ENCODE measurements around the gene IPCEF1.
"Not testable (repeated sequence)": the region's sequence is repeated elsewhere in the genome, so short reads cannot be mapped to it uniquely, and the experiment has no call there.

Gene IPCEF1

DNA sequence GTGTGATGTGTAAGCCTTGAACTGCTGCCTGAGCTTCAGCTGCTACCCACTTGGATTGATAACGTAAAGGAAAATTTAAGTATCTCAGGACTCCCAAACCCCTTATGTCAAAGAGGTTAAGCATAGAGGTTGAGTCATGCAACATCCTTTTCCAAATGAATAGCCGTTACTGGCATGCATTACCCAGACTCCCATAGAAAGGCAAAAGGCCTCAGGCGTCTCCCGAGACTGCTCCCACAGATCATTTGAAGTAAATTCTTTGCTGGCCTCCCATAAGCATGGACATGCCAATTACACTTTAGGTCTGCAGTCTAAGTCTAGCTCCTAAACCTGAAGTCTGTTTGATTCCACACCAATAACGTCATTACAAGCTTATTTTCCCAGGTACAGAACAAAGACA lies 14.7 kb downstream of the IPCEF1 start:
- H3K4me3 ChIP-seq (ENCODE audit: low read depth, low read length) = no peak overlapping the region
- no peaks in the 10 kb centered on the region for H3K9me3 ChIP-seq (ENCODE audit: severe bottlenecking)
- DNase-seq = no peak
- no peak for TF ChIP-seq CTCF (IDR thresholded peaks at IDR 0.05; ENCODE audit: low read depth, low read length)
- no peak overlapping the region for H3K27ac ChIP-seq
- no peaks in the 10 kb centered on the region for H3K27me3 ChIP-seq (ENCODE audit: insufficient read depth, low read depth, severe bottlenecking)
- H3K36me3 ChIP-seq = no peaks in the 10 kb centered on the region

DNA sequence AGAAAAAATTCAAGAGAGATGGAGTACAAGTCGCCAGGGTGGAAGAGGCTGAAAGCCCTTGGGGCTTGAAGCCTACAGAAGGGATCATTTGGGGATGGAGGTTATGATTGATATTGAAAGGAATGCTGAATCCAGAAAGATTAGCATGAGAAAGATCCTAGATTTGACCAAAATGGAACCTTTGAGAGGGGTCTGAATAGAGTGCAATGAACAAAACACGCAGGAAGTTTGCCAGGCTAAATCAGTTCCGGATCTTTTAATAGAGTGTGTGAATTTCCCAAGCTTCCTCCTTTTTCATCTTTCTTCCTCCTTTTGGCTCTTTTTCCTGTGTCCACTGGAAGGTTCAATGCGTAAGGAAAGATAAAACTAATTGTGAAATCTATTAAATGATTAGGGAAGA lies 15.3 kb downstream of the IPCEF1 start:
- Histone ChIP-seq H3K27me3 (ENCODE audit: insufficient read depth, low read depth, severe bottlenecking) (no peaks in the 10 kb centered on the region), H3K36me3 (no peaks in the 10 kb centered on the region), H3K4me3 (ENCODE audit: low read depth, low read length) (no peak overlapping the region), H3K9me3 (ENCODE audit: severe bottlenecking) (no peaks in the 10 kb centered on the region), H3K27ac (no peak overlapping the region)
- DNase-seq = no peak
- no peak for TF ChIP-seq CTCF (IDR thresholded peaks at IDR 0.05; ENCODE audit: low read depth, low read length)

DNA sequence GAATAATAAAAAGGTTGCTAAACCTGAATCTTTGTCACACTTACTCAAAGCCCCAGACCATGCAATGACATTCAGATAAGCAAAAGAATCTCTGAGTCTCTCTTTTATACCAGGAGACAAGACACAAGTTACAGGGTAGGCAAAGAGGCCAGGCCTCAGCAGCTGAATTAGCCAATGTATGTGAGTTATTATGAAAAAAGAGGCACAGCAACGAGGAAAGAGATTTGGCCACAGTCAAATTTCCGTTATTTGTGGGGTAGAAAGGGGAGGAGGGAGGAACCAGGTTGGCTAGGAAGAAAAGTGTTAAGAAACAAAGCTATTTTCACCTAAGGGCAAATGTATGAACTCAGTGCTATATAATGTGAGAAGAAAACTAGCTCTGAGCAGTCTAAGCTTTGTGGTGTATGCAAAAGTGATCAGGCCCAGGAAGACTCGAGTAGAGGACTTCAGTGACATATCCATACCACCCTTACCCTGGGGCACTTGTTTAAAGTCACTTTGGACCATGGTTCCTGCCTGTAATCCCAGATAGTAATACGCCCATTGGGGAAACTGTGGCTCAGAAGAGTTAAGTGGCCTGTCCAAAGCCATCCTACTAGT lies 19.1 kb downstream of the IPCEF1 start:
- no peak overlapping the region for H3K4me3 ChIP-seq (ENCODE audit: low read depth, low read length)
- H3K27ac ChIP-seq = no peak overlapping the region
- no peaks in the 10 kb centered on the region for H3K27me3 ChIP-seq (ENCODE audit: insufficient read depth, low read depth, severe bottlenecking)
- DNase-seq = no peak
- no peaks in the 10 kb centered on the region for H3K9me3 ChIP-seq (ENCODE audit: severe bottlenecking)
- no peaks in the 10 kb centered on the region for H3K36me3 ChIP-seq
- TF ChIP-seq CTCF (IDR thresholded peaks at IDR 0.05; ENCODE audit: low read depth, low read length) = no peak

- DNase-seq; H3K27ac ChIP-seq; H3K27me3 ChIP-seq (ENCODE audit: insufficient read depth, low read depth, severe bottlenecking); H3K36me3 ChIP-seq; H3K4me3 ChIP-seq (ENCODE audit: low read depth, low read length); H3K9me3 ChIP-seq (ENCODE audit: severe bottlenecking): not testable (repeated sequence)
Observed at GRCh38 chr6:154334147-154334546, 22.5 kb downstream of the IPCEF1 start.

- Histone ChIP-seq H3K27ac (peak overlapping the region; percentile 37; the same call in 1 of the 2 replicates), H3K9me3 (ENCODE audit: severe bottlenecking) (no peaks in the 10 kb centered on the region), H3K27me3 (ENCODE audit: insufficient read depth, low read depth, severe bottlenecking) (no peaks in the 10 kb centered on the region), H3K4me3 (ENCODE audit: low read depth, low read length) (no peak overlapping the region), H3K36me3 (no peaks in the 10 kb centered on the region)
- no peak for DNase-seq
- TF ChIP-seq CTCF (IDR thresholded peaks at IDR 0.05; ENCODE audit: low read depth, low read length) = no peak
Observed at GRCh38 chr6:154331750-154332149, 24.9 kb downstream of the IPCEF1 start.

DNA sequence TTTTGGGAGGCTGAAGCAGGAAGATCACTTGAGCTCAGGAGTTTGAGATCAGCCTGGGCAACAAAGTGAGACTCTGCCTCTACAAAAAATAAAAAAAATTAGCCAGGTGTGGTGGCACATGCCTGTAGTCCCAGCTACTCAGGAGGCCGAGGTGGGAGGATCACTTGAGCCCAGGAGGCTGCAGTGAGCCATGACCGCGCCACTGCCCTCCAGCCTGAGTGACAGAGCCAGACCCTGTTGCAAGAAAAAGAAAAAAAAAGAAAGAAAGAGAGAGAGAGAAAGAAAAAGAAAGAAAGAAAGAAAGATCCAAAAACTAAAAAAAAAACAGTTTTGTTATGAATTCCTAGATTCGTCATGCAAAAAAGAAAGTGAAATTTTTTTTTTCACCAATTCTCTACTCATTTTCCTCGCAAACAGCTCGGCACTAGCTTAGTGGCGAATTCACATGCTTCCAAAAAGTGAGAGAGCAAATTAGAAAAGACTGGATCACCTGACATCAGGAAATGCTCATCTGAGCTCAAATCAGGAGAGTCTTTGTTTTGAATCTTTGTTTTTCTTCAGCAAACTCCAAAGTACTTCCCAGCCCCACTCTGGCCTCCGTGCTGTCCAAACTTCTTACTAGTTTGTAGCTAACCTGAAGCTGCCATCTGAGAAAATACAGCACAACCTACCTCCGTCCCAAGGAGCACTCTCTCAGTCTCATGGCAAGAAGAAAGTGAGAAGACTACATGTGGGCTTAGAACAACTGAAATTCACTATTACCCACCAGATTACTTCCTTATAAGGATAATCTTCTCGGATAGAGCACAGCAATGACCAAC lies 27.0 kb downstream of the IPCEF1 start:
- H3K27ac ChIP-seq = no peak overlapping the region
- H3K4me3 ChIP-seq (ENCODE audit: low read depth, low read length) = no peak overlapping the region
- no peaks in the 10 kb centered on the region for H3K27me3 ChIP-seq (ENCODE audit: insufficient read depth, low read depth, severe bottlenecking)
- no peaks in the 10 kb centered on the region for H3K36me3 ChIP-seq
- TF ChIP-seq CTCF (IDR thresholded peaks at IDR 0.05; ENCODE audit: low read depth, low read length) = no peak
- no peaks in the 10 kb centered on the region for H3K9me3 ChIP-seq (ENCODE audit: severe bottlenecking)
- DNase-seq = no peak

DNA sequence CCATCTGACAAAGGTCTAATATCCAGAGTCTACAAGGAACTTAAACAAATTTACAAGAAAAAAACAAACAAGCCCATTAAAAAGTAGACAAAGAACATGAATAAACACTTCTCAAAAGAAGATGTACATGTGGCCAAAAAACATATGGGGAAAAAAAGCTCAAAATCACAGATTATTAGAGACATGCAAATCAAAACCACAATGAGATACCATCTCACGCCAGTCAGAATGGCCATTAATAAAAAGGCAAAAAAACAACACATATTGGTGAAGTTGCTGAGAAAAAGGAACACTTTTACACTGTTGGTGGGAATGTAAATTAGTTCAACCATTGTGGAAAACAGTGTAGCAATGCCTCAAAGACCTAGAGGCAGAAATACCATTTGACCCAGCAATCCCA lies 29.3 kb downstream of the IPCEF1 start:
- H3K27me3 ChIP-seq (ENCODE audit: insufficient read depth, low read depth, severe bottlenecking); H3K9me3 ChIP-seq (ENCODE audit: severe bottlenecking); H3K27ac ChIP-seq; DNase-seq; H3K36me3 ChIP-seq; H3K4me3 ChIP-seq (ENCODE audit: low read depth, low read length): not testable (repeated sequence)
